HG03139 (cell line): ENCODE results near the gene ASCL1.

ENCODE experiments used
- ATAC-seq: cut with Tn5 transposase; IDR thresholded peaks from one replicate; pipeline ENCODE4 v1.9.1; 2021; ENCODE audit not compliant: unreplicated experiment

The ASCL1 gene

DNA sequence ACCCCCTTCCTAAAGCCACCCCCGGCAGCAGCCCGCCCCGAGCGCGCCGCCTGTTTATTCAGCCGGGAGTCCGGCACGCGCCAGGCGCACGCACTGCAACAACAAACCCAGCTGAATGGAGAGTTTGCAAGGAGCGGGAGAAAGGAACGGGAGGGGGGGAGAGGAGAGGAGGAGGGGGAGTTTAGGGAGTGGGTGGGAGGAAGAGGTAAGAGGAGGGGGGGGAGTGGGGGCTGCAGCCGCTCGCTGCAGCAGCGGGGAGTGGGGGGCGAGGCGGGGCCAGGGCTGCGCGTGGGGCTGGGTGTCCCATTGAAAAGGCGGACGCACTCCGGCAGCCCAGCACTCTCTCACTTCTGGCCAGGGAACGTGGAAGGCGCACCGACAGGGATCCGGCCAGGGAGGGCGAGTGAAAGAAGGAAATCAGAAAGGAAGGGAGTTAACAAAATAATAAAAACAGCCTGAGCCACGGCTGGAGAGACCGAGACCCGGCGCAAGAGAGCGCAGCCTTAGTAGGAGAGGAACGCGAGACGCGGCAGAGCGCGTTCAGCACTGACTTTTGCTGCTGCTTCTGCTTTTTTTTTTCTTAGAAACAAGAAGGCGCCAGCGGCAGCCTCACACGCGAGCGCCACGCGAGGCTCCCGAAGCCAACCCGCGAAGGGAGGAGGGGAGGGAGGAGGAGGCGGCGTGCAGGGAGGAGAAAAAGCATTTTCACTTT is at the start of gene ASCL1:
Gene ASCL1, plus strand, starts transcription at position 336 of the 712 bp plus-strand sequence. CDS start 571 bp downstream, outside the sequence.
- no peak for ATAC-seq

DNA sequence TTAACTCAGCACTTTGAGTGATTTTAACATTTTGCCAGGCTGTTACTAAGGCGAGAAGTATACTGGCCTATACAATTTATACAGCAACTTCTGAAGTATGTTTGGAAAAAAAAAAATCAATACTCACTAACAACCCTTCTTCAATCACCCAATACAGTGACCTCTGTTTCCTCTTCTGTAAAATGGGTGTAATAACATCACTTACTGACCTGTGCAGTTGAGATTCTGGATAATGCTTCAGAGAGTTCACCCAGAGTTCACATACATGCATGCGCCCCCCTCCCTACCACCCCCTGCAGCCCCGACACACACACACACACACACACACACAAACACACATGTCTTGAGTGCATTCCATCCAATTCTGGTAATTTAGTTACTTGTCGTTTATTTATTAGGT is 49.6 kb upstream of the ASCL1 start:
- no peak for ATAC-seq

DNA sequence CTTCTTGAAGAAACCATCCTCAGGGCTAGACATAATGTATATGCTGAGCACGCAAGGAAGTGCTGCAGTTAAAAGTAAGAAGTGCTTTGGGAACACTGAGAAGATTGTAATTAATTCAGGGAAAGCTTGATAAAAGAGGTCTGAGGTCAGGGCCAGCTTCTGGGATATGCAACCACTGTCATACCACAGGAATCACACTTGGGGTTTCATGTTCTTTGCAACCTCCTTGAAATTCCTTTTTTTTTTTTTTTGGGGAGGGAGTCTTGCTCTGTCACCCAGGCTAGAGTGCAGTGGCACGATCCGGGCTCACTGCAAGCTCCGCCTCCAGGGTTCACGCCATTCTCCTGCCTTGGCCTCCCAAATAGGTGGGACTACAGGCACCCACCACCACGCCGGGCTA is 47.3 kb upstream of the ASCL1 start:
- no peak for ATAC-seq

DNA sequence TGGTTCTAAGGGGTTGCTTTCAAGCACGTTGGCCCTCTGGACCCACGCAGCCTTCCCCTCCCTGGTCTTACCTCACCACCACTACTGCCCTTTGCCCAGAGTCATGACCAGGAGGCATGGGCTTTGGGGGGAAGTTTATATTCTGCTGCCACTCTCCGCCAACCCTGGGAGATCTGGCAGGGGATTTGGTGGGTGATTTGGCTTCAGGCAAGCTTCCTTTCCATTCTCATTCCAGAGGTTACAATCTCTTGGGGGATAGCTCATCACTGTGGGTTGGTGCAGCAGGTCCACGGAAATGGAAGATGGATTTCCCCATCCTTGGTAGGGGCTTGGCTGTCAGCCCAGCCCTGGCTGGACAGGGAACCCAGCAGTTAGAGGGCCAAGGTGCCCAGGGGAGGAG is 46.7 kb upstream of the ASCL1 start:
- no peak for ATAC-seq

DNA sequence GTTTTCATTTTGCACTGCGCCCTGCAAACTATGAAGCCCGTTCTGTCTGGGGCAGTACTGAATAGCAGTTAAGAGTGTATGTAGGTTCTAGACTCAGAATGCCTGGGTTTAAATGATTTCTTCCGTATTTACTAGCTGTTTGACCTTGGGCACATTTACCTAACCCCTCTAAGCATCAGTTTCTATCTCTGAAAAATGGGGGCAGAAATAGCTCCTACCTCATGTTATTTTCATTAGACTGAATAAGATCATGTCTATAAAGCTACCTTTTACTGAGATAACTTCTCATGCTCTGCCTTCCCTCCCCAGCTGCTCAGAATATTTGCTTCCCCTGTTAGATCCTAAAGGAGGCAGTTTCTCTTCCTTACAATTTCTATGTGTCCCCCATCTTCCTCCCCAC is 46.2 kb upstream of the ASCL1 start:
- no peak for ATAC-seq

DNA sequence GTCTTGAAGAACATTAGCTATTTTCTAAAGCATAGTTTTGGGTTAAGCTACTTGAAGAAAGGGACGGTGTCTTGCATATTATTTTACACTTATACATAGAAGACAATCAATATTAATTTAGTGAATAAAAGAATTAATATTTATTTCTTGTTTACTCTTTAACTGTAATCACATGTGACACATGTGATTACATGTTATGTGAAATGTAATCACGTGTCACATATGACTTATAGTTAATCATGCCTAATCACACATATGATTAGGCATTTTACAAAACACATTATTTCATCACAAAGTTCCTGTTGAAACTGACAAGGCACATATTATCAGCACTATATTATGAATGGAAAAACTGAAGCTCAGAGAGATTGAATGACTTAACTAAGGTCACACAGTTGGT is 45.2 kb upstream of the ASCL1 start:
- no peak for ATAC-seq

DNA sequence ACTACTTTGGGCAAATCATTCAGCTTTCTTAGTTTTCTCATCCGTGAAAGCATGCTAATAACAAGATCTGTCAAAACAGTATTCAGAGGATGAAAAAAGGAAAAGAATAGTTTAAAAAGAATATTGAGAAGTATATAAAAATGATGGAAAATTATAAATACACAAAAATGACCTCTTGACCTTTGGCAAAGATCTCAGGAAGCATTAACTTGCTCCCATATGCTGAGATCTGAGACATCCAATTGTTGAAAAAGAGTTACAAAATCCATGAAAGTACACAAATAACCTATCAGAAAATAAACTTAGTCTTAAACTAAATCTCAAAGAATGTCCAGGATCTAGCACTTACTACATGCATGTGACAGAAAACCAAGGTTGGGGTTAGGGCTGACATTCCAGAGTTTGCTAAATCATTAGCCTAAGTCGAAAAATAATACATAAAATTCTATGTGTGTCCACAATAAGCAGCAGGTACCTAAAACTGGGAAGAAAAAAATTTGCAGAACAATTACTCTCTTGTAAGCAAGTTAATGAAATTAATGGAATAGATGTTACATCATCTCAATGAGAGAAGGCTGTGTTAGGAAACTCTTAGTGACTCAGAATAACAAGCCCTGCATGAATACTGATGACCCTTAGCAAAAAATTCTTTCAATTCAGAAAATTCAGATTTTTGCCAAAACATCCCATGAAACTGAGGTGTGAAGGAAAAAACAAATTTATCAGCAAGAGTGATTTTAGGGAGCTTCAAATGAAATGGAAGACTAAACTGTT is 43.8 kb upstream of the ASCL1 start:
- no peak for ATAC-seq

DNA sequence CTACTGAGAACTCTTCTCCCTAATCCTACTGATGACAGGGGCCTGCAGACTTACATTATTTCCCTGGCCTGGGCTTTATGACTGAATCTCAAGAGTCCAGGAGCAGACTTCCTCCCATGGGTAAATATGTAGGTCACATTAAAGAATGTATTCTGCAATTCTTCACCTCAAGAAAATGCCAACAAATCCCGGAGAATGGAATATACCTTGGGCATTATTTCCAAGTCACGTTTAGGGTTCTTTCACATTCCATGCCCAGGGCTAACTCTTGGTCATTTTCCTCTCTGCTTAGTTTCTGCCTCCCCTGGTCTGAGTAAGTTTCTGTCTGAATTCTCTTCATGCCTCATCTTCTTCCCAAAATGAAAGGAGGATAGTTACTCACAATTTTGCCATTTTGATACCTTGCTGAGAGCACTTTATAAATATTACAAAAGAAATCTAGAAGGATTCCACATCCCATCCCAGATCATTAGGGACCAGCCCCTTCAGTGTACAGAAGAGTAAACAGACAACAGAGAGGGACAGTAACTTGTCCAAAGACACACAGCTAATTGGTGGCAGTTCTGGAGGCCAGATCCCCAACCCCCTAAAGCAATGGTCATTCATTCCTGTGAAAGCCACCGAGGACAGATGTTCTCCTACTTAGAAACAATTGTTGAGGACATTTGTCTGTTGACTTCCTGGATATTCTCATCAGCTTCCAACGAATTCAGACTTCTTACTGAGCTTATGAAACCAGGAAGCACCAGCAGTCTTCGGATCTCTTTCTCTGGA is 41.0 kb upstream of the ASCL1 start:
- no peak for ATAC-seq

DNA sequence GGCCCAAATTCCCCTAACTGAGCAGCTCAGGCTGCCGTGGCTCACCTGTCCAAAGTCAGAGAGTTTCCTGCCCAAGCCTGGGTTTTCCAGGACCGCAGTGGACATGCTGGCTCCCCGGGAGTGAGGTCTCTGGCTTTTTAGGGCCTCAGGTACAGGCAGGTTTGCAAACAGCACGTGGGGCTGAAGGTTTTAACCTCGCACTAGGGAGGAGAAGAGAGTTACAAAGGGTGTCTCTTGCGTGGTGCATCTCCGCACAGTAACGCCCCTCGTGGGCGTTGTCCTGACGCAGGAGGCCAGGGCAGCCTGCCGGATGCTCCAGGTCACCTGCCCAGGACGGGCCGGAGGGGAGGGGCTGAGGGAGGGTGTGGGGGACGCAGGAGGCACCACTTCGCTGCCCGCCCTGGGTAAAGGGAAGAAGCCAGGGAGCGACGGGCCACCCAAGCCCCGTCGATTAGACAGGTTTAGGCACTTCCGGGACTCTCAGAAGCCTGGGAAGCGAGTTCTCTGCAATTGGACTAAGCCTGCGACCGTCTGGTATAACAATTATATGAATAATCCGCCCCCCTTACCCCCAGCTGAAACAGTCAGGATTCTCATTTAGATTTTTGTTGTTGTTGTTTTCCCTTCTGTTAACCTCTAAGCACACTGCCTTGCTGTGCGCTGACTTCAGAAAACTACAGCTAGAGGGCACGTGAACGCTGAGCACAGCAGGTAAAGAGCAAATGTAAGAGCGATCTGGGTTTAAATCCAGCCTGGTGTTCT is 40.3 kb upstream of the ASCL1 start, which contains the start of gene PAH:
Gene PAH, minus strand, starts transcription at position 219 of the 762 bp plus-strand sequence. Its CDS starts 114 bp downstream, at position 105.
- ATAC-seq: peak; percentile 56

DNA sequence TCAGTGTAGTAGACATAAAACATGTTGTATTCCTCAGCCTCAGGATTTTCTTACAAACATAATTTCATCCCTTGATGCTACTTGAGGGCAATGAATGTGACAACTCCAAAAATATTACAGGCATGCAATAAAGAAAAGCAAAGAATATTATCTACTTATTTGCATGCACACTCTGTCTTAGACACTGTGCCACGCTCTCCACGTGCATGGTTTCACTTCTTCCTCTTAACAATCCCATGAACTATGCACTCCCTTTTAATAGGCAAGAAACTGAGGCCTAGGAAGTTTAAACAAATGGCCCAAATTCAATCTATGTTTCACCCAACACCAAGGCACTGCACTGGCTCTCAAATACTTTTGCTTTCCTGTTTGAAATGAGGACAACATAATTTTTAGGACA is 38.6 kb upstream of the ASCL1 start:
- no peak for ATAC-seq

DNA sequence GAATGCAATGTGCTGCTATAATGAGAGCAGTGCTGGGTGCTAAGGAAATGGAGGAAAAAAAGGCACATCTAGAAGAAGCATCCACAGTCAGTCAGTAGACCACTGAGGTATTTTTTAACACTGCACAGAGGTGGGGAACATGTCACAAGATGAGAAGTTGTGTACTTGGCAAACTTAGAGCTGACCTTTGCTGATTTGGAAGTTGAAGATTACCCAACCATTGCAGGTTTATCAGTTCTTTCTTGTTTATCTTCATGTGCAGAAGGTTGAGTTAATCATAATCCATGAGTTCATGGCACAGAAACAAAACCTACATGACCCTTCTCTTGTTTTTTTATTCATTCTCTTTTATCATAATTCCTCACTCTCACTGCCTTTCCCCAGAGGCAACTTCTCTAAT is 37.2 kb upstream of the ASCL1 start:
- ATAC-seq: no peak

DNA sequence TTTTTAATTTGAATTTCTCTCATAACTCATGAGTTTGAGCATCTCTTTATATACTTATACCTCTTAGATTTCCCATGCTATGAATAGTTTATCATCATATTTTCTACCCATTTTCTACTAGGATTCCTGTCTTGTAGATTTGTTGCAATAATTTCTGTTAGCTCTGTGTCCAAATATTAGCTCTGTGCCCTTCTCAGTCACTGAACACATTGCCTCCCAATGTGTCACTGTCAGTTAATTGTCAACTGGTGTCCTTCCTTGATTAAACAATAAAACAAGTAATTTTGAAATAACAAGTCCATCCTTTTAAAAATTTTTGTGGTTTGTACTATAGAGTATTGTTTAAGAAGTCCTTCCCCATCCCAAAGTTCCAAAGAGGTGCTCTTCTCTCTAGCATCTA is 36.2 kb upstream of the ASCL1 start:
- ATAC-seq: no peak

DNA sequence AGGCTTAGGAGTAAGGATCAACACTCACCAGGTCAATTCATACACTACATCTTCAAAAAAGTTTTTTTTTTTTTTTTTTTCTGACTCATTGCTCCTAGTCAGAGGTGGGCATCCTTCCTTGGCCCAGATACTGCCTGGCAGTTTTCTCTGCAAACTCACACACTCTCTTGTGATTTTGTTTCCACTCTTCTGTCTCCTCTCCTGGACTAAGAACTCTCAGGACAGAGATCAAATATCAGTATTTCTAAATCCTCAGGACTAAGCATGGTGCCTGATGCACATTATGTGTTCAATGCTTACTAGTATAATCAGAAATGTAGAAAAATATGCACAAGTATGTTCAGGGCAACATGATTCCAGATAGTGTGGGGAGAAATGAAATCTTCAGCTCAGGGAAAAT is 30.3 kb upstream of the ASCL1 start:
- no peak for ATAC-seq

DNA sequence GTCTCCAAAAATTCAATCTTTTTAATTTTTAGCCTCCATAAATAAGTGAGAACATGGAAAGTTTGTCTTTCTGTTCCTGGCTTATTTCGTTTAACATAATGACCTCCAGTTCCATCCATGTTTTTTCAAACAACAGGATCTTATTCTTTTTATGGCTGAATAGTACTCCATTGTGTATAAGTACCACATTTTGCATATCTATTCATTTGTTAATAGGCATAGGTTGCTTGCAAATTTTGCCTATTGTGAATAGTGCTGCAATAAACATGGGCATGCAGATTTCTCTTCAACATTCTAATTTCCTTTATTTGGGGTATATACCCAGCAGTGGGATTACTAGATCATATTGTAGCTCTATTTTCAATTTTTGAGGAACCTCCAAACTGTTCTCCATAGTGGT is 24.3 kb upstream of the ASCL1 start:
- no peak for ATAC-seq

DNA sequence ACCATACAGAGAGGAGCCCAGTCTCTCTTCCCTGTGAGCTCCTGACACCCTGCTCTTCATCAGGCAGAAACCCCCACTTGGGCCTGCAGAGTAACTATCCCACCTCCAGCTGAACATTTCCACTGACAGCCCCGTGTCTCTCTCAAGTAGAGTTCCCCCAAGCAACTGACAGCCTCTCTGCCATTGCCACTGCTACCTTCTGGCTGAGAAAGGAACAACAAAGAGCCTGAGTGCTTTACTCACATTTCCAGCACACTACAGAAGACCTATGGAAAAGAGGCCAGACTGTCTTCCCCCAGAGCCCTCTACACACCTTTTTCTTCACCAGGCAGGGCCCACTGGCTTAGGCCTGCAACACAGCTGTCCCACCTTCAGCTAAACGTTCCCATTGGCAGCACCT is 18.4 kb upstream of the ASCL1 start:
- ATAC-seq: no peak

DNA sequence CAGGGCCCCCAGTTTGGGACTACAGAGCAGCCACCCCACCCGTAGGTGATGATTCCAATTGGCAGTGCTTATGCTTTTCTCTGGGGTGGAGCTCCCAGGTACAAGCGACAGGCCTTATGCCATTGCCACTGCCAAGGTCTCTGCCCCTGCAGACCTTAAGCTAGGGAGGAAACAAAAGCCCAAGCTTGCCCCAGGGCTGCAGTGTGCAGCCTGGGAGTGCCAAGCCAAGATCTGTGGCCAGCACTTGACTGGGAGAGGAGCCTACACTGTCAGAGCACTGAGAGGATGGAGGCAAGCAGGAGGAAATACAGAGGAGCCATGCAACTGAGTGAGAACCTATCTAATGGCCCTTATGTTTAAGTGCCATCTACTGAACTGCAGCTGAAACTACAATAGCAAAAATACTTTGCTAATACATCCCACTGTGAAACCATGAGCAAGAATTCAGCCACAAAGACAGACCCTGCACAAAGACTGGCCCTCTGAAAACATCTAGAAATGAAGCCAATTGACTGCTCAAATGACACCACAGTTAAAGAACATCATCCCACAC is 17.7 kb upstream of the ASCL1 start:
- ATAC-seq: no peak

DNA sequence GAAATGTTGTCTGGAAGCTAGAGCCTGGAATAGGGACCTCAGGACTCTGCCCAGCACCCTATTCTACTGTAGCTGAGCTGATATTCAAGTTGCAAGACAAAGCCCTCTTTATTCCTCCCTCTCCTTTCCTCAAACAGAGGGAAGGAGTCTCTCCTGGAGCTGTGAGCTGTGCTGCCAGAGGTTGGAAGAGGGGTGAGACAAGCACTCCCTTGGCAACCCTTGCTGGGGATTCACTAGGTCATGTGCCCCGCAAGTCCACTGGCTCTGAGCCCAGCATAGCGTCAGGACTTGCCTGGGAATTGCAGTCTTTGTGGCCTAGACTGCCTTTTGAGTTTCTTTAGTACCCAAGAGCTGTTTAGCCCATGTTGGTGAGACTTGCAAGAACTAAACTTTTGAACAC is 11.4 kb upstream of the ASCL1 start:
- ATAC-seq: no peak

DNA sequence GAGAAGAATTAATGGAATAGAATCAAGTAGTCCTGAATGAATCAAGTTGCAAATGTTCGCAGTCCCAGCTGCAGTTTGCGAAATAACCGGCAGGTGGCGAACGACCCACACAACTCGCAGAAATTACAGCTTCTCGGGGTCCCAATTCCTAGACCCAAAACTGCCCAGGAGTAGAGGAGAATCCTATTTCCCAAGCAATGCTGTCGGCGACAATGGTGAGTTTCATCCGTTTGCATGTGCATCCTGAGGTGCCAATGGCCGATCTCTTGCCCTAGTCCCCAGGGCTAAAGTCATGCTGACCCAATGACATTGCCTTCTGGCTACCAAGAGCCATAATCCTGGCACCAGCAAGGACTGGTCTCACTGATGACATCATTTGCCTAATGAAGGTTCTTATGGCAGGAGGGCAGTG is 8.5 kb upstream of the ASCL1 start:
- ATAC-seq: no peak

DNA sequence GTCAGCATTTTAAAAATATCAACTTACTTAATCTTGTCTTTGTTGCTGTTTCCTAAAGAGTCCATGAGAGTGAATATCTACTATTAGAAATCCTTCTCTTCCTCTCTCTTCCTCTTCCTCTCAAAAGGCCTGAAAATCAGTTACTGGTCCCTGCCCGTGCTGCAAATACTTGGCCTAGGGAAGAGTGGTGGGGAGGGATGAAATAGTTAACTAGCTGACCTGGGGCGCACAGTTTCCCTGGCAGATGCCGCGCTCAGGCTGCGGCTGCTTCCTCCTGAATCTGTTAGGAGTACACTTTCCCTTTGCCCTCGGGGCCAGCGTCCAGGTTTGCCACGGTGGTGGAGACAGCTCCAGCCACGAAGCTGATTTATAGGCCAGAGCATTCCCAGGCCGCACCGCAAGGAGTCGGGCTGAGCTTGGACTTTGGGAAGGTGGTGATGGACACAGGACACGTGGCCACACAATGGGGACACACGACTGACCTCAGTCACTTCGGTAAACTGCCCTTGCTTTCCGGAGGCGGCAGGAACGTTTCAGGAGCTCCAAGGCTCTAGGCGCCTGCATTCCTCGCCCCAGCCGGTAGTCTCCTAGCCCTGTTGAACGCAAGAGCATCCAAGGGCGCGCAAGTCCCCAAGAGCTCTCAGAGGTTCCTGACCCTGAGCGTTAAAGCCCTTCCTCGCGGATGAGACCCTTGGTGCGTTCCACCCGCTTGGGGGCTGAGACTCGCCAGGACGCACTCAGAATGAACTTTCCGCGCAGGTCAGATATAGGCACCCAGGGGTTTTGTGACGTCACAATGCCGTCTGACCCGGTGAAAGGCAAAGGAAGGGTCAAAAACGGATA is 7.1 kb upstream of the ASCL1 start:
- ATAC-seq: no peak
